ENCODE results near the gene ATP5PD.
"Not testable (repeated sequence)": the region's sequence is repeated elsewhere in the genome, so short reads cannot be mapped to it uniquely, and the experiment has no call there.

ATP5PD gene

DNA sequence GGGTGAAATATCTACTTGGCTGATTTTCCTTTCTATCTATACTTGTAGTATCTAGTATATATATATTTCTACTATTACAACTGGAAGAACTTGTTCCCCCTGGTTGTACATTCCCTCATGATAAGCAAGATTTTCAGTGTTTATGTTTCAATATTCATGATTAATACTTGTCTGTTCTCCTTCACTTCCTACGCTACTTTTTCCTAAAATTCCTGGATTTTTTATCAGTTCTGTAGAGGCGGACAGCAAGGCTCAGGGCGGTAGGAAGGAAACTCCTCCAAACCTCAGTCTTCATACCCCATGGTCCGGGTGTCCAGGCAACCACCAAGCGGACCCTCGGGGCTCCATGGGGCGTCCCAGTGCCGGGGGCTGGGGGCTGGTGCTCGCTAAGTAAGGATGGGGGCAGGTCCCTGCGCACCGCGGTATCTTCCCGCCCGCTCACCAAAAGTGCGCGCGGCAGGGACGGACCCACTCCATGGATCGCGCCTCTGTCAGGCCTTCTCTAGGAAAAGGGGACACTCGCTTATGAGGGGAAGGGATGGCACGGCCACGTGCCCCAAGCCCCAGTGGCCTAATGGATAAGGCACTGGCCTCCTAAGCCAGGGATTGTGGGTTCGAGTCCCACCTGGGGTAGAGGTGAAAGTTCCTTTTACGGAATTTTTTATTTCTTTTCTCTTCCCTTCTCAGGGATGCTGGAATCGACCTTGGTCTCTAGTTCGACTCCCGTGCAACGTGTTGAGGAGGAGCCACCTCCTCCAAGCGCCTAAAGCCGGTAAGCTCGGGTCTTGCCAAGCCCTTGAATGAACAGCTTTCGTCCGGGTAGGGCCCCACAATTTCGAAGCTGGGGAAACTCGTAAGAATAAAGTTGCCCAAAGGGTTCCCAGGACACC is 13.2 kb downstream of the ATP5PD start:
- peak overlapping the region; percentile 96 for H3K27ac ChIP-seq

GRCh38 chr17:75032720-75033280 is 14.0 kb downstream of the ATP5PD start:
- TF ChIP-seq CTCF (IDR thresholded peaks at IDR 0.05) (no peak), ZFX (IDR thresholded peaks at IDR 0.05; ENCODE audit: borderline replicate concordance) (no peak)
- H3K27ac ChIP-seq: peak overlapping the region; percentile 96

More for the DNA sequence above, 13.2 kb downstream of the ATP5PD start:
- TF ChIP-seq CTCF (IDR thresholded peaks at IDR 0.05) (0 out of 2 replicates have a peak, but pooled peaks have one; percentile 5), ZFX (IDR thresholded peaks at IDR 0.05; ENCODE audit: borderline replicate concordance) (no peak)

DNA sequence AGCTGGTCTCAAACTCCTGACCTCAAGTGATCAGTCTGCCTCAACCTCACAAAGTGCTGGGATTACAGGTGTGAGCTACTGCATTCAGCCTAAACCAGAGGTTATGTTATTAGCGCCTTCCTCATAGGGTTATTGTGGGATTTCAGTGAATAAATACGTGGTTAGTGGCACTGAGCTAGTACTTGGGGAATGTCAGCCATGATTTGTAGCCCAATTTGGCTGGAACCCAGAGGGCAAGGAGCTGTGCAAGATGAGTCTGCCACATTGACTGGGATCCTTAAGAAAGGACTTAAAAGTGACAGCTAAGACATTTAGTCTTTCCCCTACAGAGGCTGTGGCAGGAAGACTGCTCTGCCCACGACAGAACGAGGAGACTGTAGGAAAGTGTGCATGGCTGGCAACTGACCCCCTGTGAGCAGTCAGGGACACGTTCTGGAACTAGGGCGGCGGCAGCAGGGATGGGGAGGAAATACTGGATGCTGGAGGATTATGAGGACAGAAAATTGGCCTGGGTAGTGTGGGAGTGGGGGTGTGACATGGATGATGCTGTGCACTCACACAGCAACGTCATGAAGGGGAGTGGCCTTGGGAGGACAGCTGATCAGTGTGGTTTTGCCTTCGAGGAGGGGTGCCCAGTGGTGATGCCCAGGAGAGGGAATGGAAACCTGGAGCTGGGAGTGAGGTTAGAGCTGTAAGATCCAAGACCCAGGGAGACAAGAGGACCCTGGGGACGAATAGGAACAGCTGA is 14.6 kb downstream of the ATP5PD start:
- TF ChIP-seq ZFX (IDR thresholded peaks at IDR 0.05; ENCODE audit: borderline replicate concordance): no peak
- no peak for TF ChIP-seq CTCF (IDR thresholded peaks at IDR 0.05)
- H3K27ac ChIP-seq: peak overlapping the region; percentile 96; the same call in 1 of the 2 replicates

DNA sequence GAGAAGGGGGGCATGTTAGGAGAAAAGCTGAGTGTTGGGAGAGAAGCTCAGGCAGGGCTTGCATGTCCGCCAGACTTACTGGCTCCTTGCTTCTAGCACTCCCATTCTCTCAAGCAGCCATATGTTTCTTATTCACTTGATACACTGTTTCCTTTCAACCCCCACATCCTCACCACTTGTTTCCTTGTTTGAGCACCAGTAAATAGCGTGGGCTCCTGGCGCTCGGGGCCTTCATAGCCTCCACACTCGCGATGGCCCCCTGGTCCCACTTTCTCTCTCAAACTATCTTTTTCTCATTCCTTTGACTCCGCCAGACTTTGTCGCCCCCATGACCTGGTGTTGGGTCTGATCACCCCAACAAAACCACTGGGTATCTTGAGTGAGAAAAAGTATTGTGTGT is 16.6 kb downstream of the ATP5PD start:
- H3K27ac ChIP-seq: no peak overlapping the region
- TF ChIP-seq ZFX (IDR thresholded peaks at IDR 0.05; ENCODE audit: borderline replicate concordance) (no peak), CTCF (IDR thresholded peaks at IDR 0.05) (no peak)

DNA sequence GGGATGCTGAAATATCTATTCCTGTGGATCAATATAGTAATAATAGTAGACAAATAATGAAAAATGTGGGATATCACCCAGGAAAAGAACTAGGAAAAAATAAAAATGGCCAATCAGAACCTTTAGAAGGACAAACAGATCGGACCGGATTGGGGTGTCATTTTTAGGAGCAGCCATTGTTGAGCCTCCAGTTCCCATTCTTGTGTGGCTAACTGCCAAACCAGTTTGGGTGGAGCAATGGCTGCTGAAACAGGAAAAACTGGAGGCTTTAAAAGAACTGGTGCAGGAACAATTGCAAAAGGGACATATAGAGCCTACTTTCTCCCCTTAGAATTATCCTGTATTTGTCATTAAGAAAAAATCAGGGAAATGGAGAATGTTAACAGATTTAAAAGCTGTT is 20.1 kb downstream of the ATP5PD start:
- not testable (repeated sequence) for H3K27ac ChIP-seq

GRCh38 chr17:75025398-75025734 is 21.4 kb downstream of the ATP5PD start:
- not testable (repeated sequence) for H3K27ac ChIP-seq

DNA sequence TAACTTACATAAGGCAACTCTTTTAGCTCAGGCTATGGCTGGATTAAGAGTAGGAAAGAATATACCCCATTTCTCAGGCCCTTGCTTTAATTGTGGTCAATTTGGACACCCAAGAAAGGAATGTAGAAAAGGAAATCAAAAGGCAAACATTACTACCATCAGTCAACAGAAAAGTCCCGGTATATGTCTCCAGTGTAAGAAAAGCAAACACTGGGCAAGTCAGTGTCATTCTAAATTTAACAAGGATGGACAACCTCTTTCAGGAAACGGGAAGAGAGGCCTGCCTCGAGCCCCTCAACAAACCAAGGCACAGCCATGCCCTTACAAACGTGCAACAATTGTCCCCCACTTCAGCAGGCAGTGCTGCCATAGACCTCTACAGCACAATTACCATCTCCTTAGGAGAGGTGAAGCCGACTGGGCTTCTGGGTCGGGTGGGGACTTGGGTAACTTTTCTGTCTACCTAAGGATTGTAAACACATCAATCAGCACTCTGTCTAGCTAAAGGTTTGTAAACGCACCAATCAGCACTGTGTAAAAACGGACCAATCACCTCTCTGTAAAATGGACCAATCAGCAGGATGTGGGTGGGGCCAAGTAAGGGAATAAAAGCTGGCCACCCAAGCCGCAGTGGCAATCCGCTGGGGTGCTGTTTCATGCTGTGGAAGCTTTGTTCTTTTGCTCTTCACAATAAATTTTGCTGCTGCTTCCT is 21.9 kb downstream of the ATP5PD start:
- H3K27ac ChIP-seq: no peak overlapping the region
- no peak for TF ChIP-seq CTCF (IDR thresholded peaks at IDR 0.05)
- TF ChIP-seq ZFX (IDR thresholded peaks at IDR 0.05; ENCODE audit: borderline replicate concordance): no peak
